IMR-90 (cell line): Measurements from ENCODE around the gene CDK5R2. TPM values are rescaled to one million over a fixed set of nuclear protein-coding genes. Genes with fewer than 3 reads are reported as not detected.

Source experiments
- ATAC-seq: fragments of 200-7000 bp; cut with Tn5 transposase; 2 replicates; pipeline ENCODE4 v1.9.1; 2020; ENCODE audit warnings: low read depth, mild to moderate bottlenecking, moderate library complexity
- Bru-seq: library from RNA; stranded (reverse); fragments of 400-500 nt; gene quantifications from one replicate; lab custom pipeline; 2021; lab: Mats Ljungman, UMichigan
- BruChase-seq, 2 experiments: library from RNA; stranded (reverse); fragments of 400-500 nt; gene quantifications; one replicate each; lab custom pipeline; 2021; lab: Mats Ljungman, UMichigan
- BruUV-seq: library from RNA; stranded (reverse); fragments of 400-500 nt; replicated peaks from 2 replicates; lab custom pipeline; 2021; lab: Mats Ljungman, UMichigan
- CTCF ChIA-PET: fragments of 300-600 bp; formaldehyde crosslinking; extraction: SDS; loops from one replicate; lab custom pipeline; 2021; ENCODE audit warnings: antibody characterized with exemption; lab: Yijun Ruan, JAX
- POLR2A ChIA-PET: fragments of 300-600 bp; sonication (Branson Sonifier 250); formaldehyde crosslinking; loops from one replicate; lab custom pipeline; 2022; ENCODE audit warnings: antibody characterized with exemption; ENCODE audit not compliant: unreplicated experiment; lab: Charles Lee
- DNase-seq: peaks from one replicate; pipeline ENCODE4 v3.0.0; 2013
- H2AFZ ChIP-seq: replicated peaks from 2 replicates; pipeline ENCODE3; 2013; ENCODE audit warnings: low read length, mild to moderate bottlenecking; ENCODE audit not compliant: poor library complexity
- H2AK5ac ChIP-seq: 2 replicates; pipeline ENCODE4 v1.6.1; 2013; ENCODE audit warnings: low read depth, low read length, inconsistent platforms
- H2AK9ac ChIP-seq: replicated peaks from 2 replicates; pipeline ENCODE3; 2013; ENCODE audit warnings: mild to moderate bottlenecking, low read depth, low read length, moderate library complexity; ENCODE audit not compliant: poor library complexity
- H2BK120ac ChIP-seq: 2 replicates; pipeline ENCODE4 v1.6.1; 2013; ENCODE audit warnings: low read depth, low read length, inconsistent platforms
- H2BK15ac ChIP-seq: 3 replicates; pipeline ENCODE4 v1.6.1; 2013; ENCODE audit warnings: low read depth, low read length, inconsistent platforms
- H2BK20ac ChIP-seq: 2 replicates; pipeline ENCODE4 v1.6.1; 2013; ENCODE audit warnings: low read depth, mild to moderate bottlenecking, inconsistent platforms, low read length, moderate library complexity
- H2BK5ac ChIP-seq: 2 replicates; pipeline ENCODE4 v1.6.1; 2013; ENCODE audit warnings: mild to moderate bottlenecking, low read depth, low read length, inconsistent platforms; ENCODE audit not compliant: poor library complexity, severe bottlenecking
- H3K14ac ChIP-seq: replicated peaks from 2 replicates; pipeline ENCODE4 v1.6.1; 2013; ENCODE audit warnings: low read depth, low read length, inconsistent platforms
- H3K18ac ChIP-seq: 2 replicates; pipeline ENCODE4 v1.6.1; 2013; ENCODE audit warnings: low read depth, low read length, control low read depth
- H3K23ac ChIP-seq: 2 replicates; pipeline ENCODE4 v1.6.1; 2013; ENCODE audit warnings: low read depth, low read length, inconsistent platforms
- H3K27ac ChIP-seq: 2 replicates; pipeline ENCODE4 v1.5.1; 2013; ENCODE audit warnings: mild to moderate bottlenecking, control low read depth, low read length; ENCODE audit not compliant: insufficient read depth
- H3K27me3 ChIP-seq: 2 replicates; pipeline ENCODE4 v1.6.1; 2013; ENCODE audit warnings: low read length; ENCODE audit not compliant: control insufficient read depth, insufficient read depth
- H3K36me3 ChIP-seq: 2 replicates; pipeline ENCODE4 v1.6.1; 2013; ENCODE audit warnings: low read length, mixed read lengths; ENCODE audit not compliant: control insufficient read depth, insufficient read depth
- H3K4ac ChIP-seq: 2 replicates; pipeline ENCODE4 v1.6.1; 2013; ENCODE audit warnings: low read depth, low read length, inconsistent platforms
- H3K4me1 ChIP-seq: 2 replicates; pipeline ENCODE4 v1.6.1; 2013; ENCODE audit warnings: low read length, mixed read lengths; ENCODE audit not compliant: control insufficient read depth, insufficient read depth
- H3K4me2 ChIP-seq: 2 replicates; pipeline ENCODE4 v1.6.1; 2013; ENCODE audit warnings: low read depth, mild to moderate bottlenecking, control low read depth, low read length, moderate library complexity
- H3K4me3 ChIP-seq: 2 replicates; pipeline ENCODE4 v1.5.1; 2013; ENCODE audit warnings: low read depth, mild to moderate bottlenecking, control low read depth, low read length, moderate library complexity; ENCODE audit not compliant: insufficient read depth
- H3K56ac ChIP-seq: 2 replicates; pipeline ENCODE4 v1.6.1; 2013; ENCODE audit warnings: low read length, inconsistent platforms; ENCODE audit not compliant: insufficient read depth; ENCODE audit errors: extremely low read depth
- H3K79me1 ChIP-seq, 2 experiments: 2 replicates each; pipeline ENCODE4 v1.6.1; 2013; ENCODE audit warnings: low read length in 2 of 2, inconsistent platforms in 1 of 2, low read depth in 1 of 2
- H3K9ac ChIP-seq: 2 replicates; pipeline ENCODE4 v1.6.1; 2013; ENCODE audit warnings: low read depth, low read length, control low read depth
- H3K9me1 ChIP-seq: 2 replicates; pipeline ENCODE4 v1.6.1; 2013; ENCODE audit warnings: low read length, inconsistent platforms; ENCODE audit not compliant: insufficient read depth
- H3K9me3 ChIP-seq: 2 replicates; pipeline ENCODE4 v1.6.1; 2013; ENCODE audit warnings: low read length; ENCODE audit not compliant: control insufficient read depth, insufficient read depth
- H4K20me1 ChIP-seq: 2 replicates; pipeline ENCODE4 v1.6.1; 2013; ENCODE audit warnings: low read length, inconsistent platforms; ENCODE audit not compliant: insufficient read depth
- H4K5ac ChIP-seq: 2 replicates; pipeline ENCODE4 v1.6.1; 2013; ENCODE audit warnings: mild to moderate bottlenecking, low read depth, low read length, control low read depth
- H4K8ac ChIP-seq, 2 experiments: 2 replicates each; pipeline ENCODE4 v1.6.1; 2013; ENCODE audit warnings: low read depth in 2 of 2, low read length in 2 of 2, control low read depth in 1 of 2, inconsistent platforms in 1 of 2
- H4K91ac ChIP-seq: 2 replicates; pipeline ENCODE4 v1.6.1; 2013; ENCODE audit warnings: low read depth, low read length, inconsistent platforms; ENCODE audit not compliant: insufficient read depth
- BHLHE40 ChIP-seq: fragments of 150-350 bp; IDR thresholded peaks from 2 replicates; pipeline ENCODE4 v1.6.1; 2016; ENCODE audit warnings: mild to moderate bottlenecking, low read depth, low read length
- CEBPB ChIP-seq: IDR thresholded peaks from 2 replicates; pipeline ENCODE4 v1.6.1; 2012; ENCODE audit warnings: low read depth, low read length, improper control_type of control experiment
- CHD1 ChIP-seq: IDR thresholded peaks from 2 replicates; pipeline ENCODE4 v1.6.1; 2012; ENCODE audit warnings: low read depth, low read length, improper control_type of control experiment
- ELK1 ChIP-seq: fragments of 150-350 bp; IDR thresholded peaks from 2 replicates; pipeline ENCODE4 v1.6.1; 2016; ENCODE audit warnings: low read depth, mild to moderate bottlenecking, low read length, moderate library complexity, borderline replicate concordance
- FOS ChIP-seq: fragments of 150-350 bp; IDR thresholded peaks from 2 replicates; pipeline ENCODE4 v1.6.1; 2016; ENCODE audit warnings: low read depth, low read length
- MAFK ChIP-seq: IDR thresholded peaks from 2 replicates; pipeline ENCODE4 v1.6.1; 2012; ENCODE audit warnings: low read depth, low read length, improper control_type of control experiment
- MAZ ChIP-seq: IDR thresholded peaks from 2 replicates; pipeline ENCODE4 v1.6.1; 2012; ENCODE audit warnings: low read depth, mild to moderate bottlenecking, low read length, improper control_type of control experiment, moderate library complexity, borderline replicate concordance
- MXI1 ChIP-seq: IDR thresholded peaks from 2 replicates; pipeline ENCODE4 v1.6.1; 2012; ENCODE audit warnings: low read depth, mild to moderate bottlenecking, low read length, moderate library complexity, borderline replicate concordance
- NFE2L2 ChIP-seq: fragments of 150-350 bp; IDR thresholded peaks from 2 replicates; pipeline ENCODE4 v1.6.1; 2016; ENCODE audit warnings: low read depth, mild to moderate bottlenecking, low read length
- RAD21 ChIP-seq: IDR thresholded peaks from 2 replicates; pipeline ENCODE4 v1.6.1; 2012; ENCODE audit warnings: low read length, improper control_type of control experiment
- RCOR1 ChIP-seq: IDR thresholded peaks from 2 replicates; pipeline ENCODE4 v1.6.1; 2012; ENCODE audit warnings: mild to moderate bottlenecking, low read length, improper control_type of control experiment; ENCODE audit not compliant: insufficient replicate concordance
- RFX5 ChIP-seq: IDR thresholded peaks from 2 replicates; pipeline ENCODE4 v1.8.0; 2012; ENCODE audit warnings: low read depth, mild to moderate bottlenecking, low read length, moderate library complexity
- SMC3 ChIP-seq: fragments of 150-350 bp; IDR thresholded peaks from 2 replicates; pipeline ENCODE4 v1.6.1; 2016; ENCODE audit warnings: low read depth, mild to moderate bottlenecking, antibody characterized with exemption, low read length, moderate library complexity
- USF2 ChIP-seq: fragments of 150-350 bp; IDR thresholded peaks from 2 replicates; pipeline ENCODE4 v1.6.1; 2017; ENCODE audit warnings: mild to moderate bottlenecking, antibody characterized with exemption, low read length, low read depth
- WGBS, 2 experiments: methylation state at CpG; one replicate each; pipeline versions ENCODE4 v1.1.5 to v1.1.7; 2013; ENCODE audit warnings: missing lambda C conversion rate in 2 of 2; ENCODE audit not compliant: insufficient read length in 1 of 2; ENCODE audit errors: extremely low coverage in 2 of 2; 5-methylcytosine and 5-hydroxymethylcytosine counted together
- dilution Hi-C: fragments of 300-500 bp; cut with HindIII; formaldehyde crosslinking; loops from one replicate; pipeline ENCODE4 v1.14.3; 2018; ENCODE audit warnings: low sequenced_read_pairs; ENCODE audit not compliant: unreplicated experiment
- in situ Hi-C: fragments of 300-500 bp; cut with MboI; formaldehyde crosslinking; loops from 3 replicates; pipeline ENCODE4 v1.14.3; 2019; ENCODE audit warnings: low sequenced_read_pairs, inconsistent platforms, mixed read lengths
- intact Hi-C: fragments of 100-400 bp; cut with micrococcal nuclease; formaldehyde crosslinking; loops from 2 replicates; pipeline ENCODE4 v1.10.0; 2022
- long read RNA-seq: library from polyadenylated mRNA; unstranded; transcript quantifications from one replicate; pipeline ENCODE4 v2.0.0, GENCODE V29; 2021; ENCODE audit not compliant: unreplicated experiment
- polyA plus RNA-seq, 3 experiments: library from polyadenylated mRNA; depleted of rRNA; stranded (reverse); fragments of >200 nt; gene quantifications; 2 replicates each; pipeline ENCODE4 v1.2.3, GENCODE V29; 2012; ENCODE audit warnings: low replicate concordance in 1 of 3
- total RNA-seq: library from RNA; depleted of rRNA; stranded (reverse); fragments of >200 nt; gene quantifications from 2 replicates; pipeline ENCODE4 v1.2.3, GENCODE V29; 2012; rRNA removed

Gene CDK5R2
- not detected in 2 replicates for total RNA-seq
- polyA plus RNA-seq (2012; rRNA removed): not detected in 2 replicates
- polyA plus RNA-seq (2012; cell fraction: cytosol; rRNA removed): 0.09 and 0.21 TPM in 2 replicates
- 0.03 and 0.07 TPM in 2 replicates for polyA plus RNA-seq (2012; cell fraction: nucleus; rRNA removed; ENCODE audit: low replicate concordance)
- not detected for Bru-seq, nascent RNA
- BruChase-seq, experiment 1, labeled RNA remaining after a 6-hour chase: not detected
- BruChase-seq, experiment 2, labeled RNA remaining after a 2-hour chase: not detected
- long read RNA-seq: 0 reads

- Histone ChIP-seq H3K27me3 (peaks cover 75% of the 10 kb centered on the region), H3K27ac (no peak within 1 kb of the TSS), H4K8ac (no peak within 1 kb of the TSS), H2BK20ac (no peak within 1 kb of the TSS), H3K4me3 (peak within 1 kb of the TSS; percentile 44), H3K23ac (no peak within 1 kb of the TSS), H2AFZ (peak within 1 kb of the TSS; percentile 87), H3K4ac (no peak within 1 kb of the TSS), H3K4me1 (no peaks in the 10 kb centered on the region), H4K91ac (no peak within 1 kb of the TSS), H4K20me1 (no peaks in the 10 kb centered on the region; the same call in 1 of the 2 replicates), H3K9me3 (no peaks in the 10 kb centered on the region), H2BK120ac (no peak within 1 kb of the TSS), H3K56ac (no peak within 1 kb of the TSS), H2BK15ac (no peak within 1 kb of the TSS), H3K79me1 (no peaks in the 10 kb centered on the region), H3K9me1 (0 out of 2 replicates have a peak, but pooled peaks cover 4% of the 10 kb centered on the region), H4K5ac (no peak within 1 kb of the TSS), H3K14ac (no peak within 1 kb of the TSS), H3K9ac (no peak within 1 kb of the TSS), H2AK5ac (no peak within 1 kb of the TSS), H3K18ac (no peak within 1 kb of the TSS), H3K4me2 (peak within 1 kb of the TSS; percentile 85), H2AK9ac (no peak within 1 kb of the TSS), H3K36me3 (no peaks in the 10 kb centered on the region), H2BK5ac (no peak within 1 kb of the TSS)
- CTCF ChIA-PET: interaction anchor here (0.6 kb wide), 1 partner anchor 21 kb away, joined by 4 read pairs; no protein-coding TSS in a partner anchor
- peak; percentile 72 for DNase-seq
- in situ Hi-C loops: no loop called here
- POLR2A ChIA-PET: no interaction called here
- peak; percentile 94 for ATAC-seq
- intact Hi-C loops: no loop called here
- 0% methylated on average over 13 of the region's 37 CpGs; no CpG with 5 or more reads in 1 of the 2 experiments for WGBS, 2 experiments
- BruUV-seq: no TSS peak
- dilution Hi-C loops: no loop called here
- TF ChIP-seq NFE2L2 (no peak), USF2 (no peak), RFX5 (no peak), MAFK (no peak), RCOR1 (no peak), MAZ (no peak), CHD1 (no peak), BHLHE40 (no peak), RAD21 (no peak), SMC3 (no peak), ELK1 (no peak), CEBPB (no peak), MXI1 (no peak), FOS (no peak)
These were observed at the start of gene CDK5R2 for GRCh38 chr2:218959141-218959731. TSS of gene CDK5R2 (plus strand) at chr2:218959666. CDS start at chr2:218959821, 155 bp downstream.
